Measurements from ENCODE around the gene NEURL3. TPM values are rescaled to one million over a fixed set of nuclear protein-coding genes. Genes with fewer than 3 reads are reported as not detected.

Gene NEURL3
- total RNA-seq, 1 donor from 2014 or later, result not detected

DNA sequence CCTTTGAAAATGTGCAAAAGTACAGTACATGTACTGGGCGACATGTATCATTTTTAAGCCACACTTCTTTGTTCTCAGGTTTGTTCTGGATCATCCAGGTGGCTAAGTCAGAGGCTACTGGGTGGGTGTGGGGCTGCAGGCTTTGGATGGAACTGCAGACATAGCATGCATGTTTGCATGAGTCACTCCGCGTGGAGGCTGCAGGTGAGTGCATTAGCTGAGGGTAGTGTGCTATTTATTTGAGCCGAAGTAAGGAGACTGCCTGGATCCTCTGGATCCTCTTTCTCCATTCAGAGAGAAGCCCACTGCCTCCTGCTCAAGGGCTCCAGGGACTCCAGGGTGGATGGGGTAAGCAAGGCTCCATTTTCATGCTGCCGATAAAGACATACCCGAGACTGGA is 9.4 kb upstream of the NEURL3 start:
- peak; percentile 24 for DNase-seq (ENCODE audit: low spot score)
- intact Hi-C loops (cut with DNase I), result no loop called here

DNA sequence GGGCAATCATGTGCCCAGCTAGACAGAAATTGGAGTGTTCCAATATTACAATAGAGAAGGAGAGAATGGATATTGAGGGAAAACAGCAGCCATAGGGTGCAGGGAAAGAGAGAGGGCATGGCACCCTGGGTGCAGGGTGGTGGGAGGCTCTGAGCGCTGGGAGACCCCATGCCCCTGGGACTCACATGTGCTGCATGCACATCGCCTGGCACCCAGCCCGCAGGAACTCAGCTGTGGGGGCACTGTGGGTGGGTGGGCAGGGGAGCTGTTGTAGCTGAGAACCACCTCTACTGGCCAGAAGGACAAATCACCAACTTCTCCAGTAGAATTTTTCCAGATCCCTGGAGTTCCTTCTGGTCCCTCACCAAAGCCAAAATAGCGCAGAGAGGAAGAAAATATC is 7.2 kb upstream of the NEURL3 start:
- DNase-seq (ENCODE audit: low spot score), result peak; percentile 10
- intact Hi-C loops (cut with DNase I), result no loop called here

DNA sequence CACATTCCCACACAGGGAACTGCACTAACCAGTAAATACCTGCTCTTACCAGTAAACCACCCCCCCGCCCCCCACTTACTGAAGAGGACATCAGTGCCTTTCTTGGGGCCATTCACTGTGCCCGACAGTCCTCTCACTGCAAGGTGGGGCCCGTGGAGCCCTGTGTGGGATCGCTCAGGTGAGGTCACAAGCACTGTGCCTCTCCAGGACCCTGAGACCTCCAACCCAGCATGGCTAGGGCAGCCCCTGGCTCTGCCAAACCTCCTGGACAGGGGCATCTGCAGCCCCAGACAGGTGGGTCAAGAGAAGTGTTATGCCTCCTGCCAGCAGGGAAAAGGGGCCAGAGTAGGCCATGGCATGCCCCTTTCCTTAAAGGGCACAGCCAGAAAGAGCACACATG is 6.7 kb upstream of the NEURL3 start:
- intact Hi-C loops (cut with DNase I), result no loop called here
- peak; percentile 17 for DNase-seq (ENCODE audit: low spot score)

DNA sequence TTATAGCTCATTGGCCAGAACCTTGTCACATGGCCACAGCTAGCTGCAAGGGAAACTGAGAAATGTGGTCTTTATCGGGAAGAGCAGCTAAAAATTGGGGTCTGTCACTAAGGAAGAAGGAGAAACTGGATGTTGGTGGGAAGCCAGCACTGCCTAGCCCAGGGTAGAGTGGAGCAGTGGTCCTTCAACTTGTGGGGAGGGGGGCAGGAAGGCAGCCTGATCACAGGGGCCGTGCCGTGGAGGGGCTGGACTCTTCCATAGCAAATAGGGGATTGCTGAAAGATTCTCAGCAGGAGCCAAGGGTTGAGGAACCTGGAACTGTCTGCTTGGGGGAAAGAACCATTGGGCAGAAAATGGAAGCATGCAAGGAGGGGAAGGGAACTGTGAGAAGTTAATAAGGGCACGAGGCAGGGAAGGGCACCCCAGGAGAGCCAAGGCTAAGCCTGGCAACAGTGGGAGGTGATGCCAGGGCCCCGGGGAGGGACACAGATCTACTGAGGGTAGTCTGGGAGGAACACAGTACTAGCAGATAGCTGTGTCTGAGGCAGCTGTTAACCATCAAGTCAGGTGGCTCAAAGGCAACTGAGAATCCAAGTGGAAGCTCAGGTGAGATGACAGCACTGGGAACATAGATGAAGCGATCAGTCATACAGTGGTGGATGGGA is 5.9 kb upstream of the NEURL3 start:
- intact Hi-C loops (cut with DNase I), result no loop called here
- DNase-seq (ENCODE audit: low spot score), result peak; percentile 19

DNA sequence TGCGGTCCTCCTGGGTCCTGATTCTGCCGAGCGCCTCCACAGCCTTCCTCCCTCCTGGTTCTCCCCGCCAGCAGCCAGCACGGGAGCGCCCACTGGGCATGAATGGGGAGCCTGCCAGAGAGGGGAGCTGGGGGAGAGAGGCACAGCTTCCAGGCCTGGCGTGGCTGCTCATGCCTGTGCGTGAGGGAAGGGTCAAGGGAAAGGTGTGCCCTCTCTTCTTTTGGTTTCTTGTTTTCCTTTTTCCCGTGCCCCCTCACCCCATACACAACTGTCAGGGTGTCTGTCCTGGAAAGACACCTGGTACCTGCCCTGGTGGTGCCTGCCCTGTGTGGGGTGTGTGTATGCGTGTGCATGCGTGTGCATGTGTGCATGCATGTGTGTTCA is 4.7 kb upstream of the NEURL3 start:
- intact Hi-C loops (cut with DNase I), result loop anchor here (1.0 to 10.0 kb wide), 5 partner anchors 43 to 375 kb away; partner anchors contain the start of genes ASTL and SNRNP200
- no peak for DNase-seq (ENCODE audit: low spot score)

DNA sequence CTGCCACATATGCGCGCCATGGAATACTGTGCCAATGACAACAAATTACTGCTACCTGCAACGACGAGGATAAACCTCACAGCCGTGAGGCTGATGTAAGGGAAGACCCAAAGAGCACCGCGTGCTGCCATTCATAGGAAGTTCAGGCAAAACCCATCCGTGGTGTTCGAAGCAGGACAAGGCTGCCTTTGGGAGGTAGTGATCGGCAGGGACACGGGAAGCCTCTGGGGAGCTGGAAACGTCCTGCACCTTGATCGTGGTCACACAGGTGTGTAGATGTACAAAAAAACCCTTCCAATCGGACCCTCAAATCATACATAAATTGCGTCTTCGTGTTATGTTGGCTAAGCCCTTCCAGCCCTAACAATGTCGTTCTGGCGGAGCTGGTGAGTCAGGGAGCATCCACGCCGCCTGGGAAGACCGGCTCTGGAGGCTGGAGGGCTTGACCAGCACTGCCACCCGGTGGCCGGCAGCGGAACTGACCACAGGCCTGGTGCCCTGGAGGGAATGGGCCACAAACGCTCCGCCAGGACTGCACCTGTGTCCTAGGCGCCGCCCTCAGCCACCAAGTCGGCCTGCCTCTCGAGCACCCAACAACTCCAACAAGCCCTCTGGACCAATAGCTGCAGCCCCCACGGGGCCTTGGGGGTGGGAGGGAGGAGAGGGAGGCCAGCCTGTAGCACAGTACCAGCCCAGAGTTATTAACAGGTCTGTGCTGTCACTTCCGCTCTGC is 4.1 kb upstream of the NEURL3 start:
- intact Hi-C loops (cut with DNase I), result loop anchor here (1.0 to 10.0 kb wide), 5 partner anchors 44 to 374 kb away; partner anchors contain the start of genes ASTL and SNRNP200
- DNase-seq (ENCODE audit: low spot score), result peak; percentile 94

DNA sequence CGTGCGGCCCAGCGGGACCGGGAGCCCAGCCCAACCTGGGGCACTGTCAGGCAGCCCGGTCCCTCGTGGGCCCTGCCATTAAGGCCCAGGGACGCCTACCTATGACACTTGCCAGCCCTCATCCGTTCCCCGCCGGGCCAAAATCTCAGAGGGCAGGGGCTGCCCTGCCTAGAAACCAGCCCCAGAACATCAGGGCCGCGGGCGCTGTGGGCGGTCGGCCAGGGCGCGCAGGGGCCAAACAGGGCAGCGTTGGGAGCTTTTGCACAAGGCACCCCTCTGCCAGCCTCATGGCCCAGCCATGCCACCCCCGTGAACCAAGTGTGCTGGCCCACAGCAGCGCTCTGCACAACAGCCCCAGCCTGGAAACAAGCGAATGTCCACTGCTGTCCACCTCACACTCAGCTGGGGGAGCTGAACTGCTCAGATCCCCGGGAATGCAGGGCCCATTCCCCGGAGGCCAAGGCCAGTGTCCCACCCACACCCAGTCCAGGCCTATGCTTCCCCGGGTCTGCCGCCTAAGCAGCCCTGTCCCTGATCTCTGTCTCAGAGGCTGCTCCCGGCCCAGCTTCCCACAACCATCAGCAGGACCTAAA is 3.5 kb upstream of the NEURL3 start:
- peak; percentile 72 for DNase-seq (ENCODE audit: low spot score)
- intact Hi-C loops (cut with DNase I), result loop anchor here (1.0 to 10.0 kb wide), 5 partner anchors 44 to 374 kb away; partner anchors contain the start of genes ASTL and SNRNP200

DNA sequence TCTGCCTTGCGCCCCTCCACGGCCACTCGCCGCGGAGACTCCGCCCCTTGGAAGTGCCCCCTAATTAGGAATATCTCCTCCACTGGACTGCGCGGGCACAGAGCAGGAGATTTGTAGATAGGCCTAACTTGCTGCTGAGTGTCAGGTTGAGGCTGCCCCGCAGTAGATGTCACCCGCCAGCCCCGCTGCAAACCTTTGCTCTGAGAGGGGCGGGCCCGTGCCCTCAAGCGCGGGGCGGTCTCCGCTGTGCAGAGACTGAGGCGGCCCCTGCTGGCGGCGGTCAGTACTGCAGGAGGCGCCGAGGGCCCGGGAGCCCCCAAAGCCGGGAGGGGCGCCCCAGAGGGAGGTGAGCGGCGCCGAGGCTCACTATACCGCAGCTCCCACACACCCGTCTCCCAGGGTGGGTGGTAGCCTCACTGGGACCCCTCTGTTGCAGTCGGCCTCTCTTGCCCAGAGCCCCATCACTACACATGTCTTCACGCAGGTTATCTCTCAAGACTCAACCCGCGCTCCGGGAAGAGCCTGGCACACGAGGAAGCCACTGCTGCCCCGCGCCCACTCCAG is 2.9 kb upstream of the NEURL3 start:
- intact Hi-C loops (cut with DNase I), result loop anchor here (2.0 to 10.0 kb wide), 4 partner anchors 45 to 373 kb away; partner anchors contain the start of genes ASTL and SNRNP200
- peak; percentile 85 for DNase-seq (ENCODE audit: low spot score)

DNA sequence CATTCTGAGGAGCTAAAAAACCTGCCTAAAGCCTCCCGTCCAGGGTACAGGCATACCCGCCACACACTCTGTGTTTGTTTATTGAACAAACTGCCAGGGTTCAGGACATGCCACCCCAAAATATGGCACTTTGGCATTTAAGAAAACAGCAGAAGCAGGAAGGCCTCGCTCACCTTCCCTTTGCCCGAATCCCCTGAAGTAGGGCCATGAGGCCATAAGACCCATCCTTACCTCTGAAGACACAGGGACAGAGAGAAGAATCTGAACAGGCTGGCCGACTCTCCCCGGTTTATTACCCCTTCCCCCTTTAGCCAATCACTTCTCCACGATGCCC is 1.7 kb upstream of the NEURL3 start:
- DNase-seq (ENCODE audit: low spot score), result peak; percentile 31
- intact Hi-C loops (cut with DNase I), result loop anchor here (5.0 to 10.0 kb wide), 3 partner anchors 160 to 372 kb away; partner anchors contain the start of genes ASTL and SNRNP200

DNA sequence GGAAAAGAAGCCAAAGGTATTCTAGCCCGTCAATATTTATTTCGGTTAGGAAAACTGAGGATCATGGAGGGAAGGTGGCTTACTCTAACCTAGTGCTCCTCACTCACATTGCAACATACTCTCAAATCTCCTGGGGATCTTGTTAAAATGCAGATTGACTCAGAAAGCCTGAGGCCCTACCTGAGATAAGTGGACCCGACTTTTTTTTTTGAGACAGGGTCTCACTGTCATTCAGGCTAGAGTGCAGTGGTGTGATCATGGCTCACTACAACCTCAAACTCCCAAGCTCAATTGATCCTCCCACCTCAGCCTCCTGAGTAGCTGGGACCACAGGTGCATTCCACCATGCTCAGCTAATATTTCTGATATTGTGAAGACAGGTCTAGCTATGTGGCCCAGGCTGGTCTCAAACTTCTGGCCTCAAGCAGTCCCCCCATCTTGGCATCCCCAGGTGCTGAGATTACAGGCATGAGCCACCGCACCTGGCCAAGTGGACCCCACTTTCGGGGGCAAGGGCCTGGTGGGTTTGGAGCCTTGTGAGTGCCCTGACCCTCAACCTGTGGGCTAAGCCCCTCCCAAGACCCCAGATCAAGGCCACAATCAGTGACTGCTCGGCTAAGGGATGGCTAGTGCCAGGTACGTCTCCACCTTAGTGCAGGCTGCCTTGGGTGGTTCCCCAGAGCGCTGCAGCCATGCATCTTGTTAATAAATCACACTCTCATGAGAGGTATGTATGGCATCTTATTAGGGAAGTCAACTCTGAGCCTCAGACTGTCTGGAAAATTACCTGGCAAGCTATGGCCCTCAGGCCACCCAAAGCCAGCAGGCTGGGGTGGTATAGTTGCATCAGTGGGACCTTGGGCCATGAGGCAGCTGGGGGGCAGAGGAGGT is 1.1 kb upstream of the NEURL3 start:
- DNase-seq (ENCODE audit: low spot score), result no peak
- intact Hi-C loops (cut with DNase I), result loop anchor here (5.0 to 10.0 kb wide), 3 partner anchors 159 to 371 kb away; partner anchors contain the start of genes ASTL and SNRNP200

DNA sequence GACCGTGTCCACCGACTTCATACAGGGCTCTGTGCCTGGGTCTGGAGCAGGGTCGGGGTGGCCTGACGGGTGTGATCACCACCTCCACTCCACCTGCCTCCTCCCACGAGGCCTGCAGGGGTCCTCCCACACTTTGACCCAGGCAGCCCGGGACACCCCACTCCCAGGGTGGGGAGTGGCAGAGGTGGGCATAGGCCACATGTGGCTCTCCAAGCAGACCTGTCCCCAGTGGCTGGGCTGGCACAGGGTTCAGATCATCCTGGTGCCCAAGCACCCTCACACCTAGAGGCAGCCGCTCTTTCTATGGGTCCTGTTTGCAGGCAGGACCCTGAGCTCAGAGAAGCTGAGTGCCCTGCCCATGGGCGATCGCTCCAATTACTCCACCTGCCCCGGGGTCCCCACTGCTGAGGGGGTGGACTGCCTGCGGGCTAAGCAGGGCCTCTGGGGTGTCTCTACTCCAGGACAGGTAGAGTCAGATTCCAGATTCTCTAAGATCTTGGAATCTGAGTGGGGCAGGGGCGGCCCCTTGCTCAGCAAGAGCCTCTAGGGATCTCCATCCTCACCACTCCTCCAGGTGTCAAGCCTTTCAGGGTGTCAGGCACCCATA is 1.4 kb downstream of the NEURL3 start:
- no peak for DNase-seq (ENCODE audit: low spot score)
- intact Hi-C loops (cut with DNase I), result loop anchor here (10.0 kb wide), 1 partner anchor 369 kb away; the partner anchor contains the start of gene ASTL

DNA sequence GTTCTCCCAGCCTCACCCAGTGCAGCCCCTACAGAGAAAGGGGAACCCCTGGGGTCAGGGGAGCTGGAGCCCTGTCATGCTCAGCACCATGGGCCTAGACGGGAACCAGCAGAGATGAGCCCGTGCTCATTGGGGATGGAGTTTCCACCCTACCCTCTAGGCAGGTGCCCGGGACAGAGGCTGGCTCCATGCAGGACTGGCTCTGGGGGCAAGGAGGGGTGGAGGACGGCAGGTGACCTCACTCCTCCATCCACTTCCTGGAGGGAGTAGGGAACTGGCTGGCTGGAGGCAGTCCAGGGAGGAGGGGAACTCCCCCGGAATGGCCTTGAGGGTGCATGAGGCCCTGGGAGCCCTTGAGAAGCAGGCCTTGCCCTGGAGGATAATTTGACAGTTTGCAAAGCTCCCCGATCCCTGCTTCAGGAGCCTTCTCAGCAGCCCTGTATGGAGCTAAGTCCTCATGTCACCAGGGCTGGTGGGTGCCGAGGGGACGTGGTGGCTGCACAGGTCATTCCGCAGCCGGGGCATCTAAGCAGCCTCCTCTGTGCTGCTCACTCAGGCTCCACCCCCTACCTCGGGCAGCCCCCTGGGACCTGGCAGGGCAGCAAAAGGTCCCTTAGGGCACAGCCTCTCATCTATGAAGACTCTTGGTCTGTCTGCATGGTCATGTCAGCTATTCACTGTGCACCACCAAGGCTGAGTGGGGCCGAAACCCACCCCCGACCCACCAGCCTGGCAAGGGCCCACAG is 2.1 kb downstream of the NEURL3 start:
- intact Hi-C loops (cut with DNase I), result loop anchor here (10.0 kb wide), 1 partner anchor 368 kb away; the partner anchor contains the start of gene ASTL
- DNase-seq (ENCODE audit: low spot score), result no peak

DNA sequence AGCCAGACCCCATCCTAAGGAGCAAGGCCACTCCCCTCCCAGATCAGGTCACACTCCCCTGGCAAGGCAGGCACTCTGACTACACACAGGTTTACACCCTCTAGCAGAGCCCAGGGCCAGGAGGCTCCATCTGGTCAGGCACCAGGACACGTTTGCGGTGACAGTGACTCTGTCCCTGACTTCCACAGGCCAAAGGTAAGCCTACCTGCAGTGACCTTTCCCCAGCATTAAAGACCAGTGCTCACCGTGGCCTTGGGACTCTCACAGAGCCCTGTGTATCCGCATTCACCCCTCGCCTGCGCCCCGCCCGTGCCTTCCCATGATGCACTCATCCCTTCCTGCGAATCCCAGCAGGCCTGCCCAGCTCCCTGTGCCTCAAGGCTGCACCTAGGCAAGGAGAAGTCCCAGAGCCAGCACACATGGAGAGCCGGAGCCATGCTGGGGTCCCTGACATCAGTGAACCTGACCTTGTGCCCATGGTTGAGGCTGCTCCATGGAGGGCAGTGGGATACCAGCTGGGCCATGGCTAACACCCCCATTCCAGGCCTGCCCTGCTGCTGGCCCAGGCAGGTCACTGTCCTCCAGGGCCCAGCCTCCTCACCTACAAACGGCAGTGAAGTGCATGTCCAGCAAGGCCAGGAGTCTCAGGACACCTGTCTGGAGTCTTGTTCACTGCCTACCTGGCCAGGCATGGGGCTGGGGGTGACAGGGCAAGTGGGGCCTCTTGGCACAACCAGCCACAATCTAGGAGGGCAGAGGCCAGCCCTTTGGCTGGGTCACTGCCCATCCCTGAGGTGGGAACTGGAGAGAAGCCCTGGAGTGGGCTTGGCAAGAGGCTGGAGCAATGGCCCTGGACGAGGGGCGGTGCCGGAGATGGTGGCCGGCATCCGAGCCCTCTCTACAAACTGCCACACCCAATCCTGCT is 3.0 kb downstream of the NEURL3 start:
- intact Hi-C loops (cut with DNase I), result loop anchor here (10.0 kb wide), 1 partner anchor 367 kb away; the partner anchor contains the start of gene ASTL
- no peak for DNase-seq (ENCODE audit: low spot score)

DNA sequence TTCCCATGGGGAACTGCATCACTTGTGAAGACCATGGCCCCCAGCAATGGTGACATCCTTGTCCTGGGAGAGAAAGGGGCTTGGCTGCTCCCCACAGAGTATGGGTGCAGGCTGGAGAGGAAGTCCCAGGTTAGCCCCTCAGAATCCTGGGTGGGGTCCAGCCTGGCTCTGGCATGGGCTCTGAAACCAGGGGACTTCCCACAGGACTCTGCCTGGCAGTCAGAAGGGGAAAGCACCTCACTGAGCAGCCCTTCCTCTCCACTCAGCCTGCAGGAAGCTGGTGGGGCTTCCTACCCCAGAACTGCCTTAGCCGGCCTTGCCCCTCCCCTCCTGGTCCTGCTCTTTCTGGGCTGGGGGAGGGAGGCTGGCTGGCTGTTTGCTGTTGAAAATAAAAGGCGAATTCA is 3.7 kb downstream of the NEURL3 start:
- no peak for DNase-seq (ENCODE audit: low spot score)
- intact Hi-C loops (cut with DNase I), result loop anchor here (10.0 kb wide), 1 partner anchor 367 kb away; the partner anchor contains the start of gene ASTL

DNA sequence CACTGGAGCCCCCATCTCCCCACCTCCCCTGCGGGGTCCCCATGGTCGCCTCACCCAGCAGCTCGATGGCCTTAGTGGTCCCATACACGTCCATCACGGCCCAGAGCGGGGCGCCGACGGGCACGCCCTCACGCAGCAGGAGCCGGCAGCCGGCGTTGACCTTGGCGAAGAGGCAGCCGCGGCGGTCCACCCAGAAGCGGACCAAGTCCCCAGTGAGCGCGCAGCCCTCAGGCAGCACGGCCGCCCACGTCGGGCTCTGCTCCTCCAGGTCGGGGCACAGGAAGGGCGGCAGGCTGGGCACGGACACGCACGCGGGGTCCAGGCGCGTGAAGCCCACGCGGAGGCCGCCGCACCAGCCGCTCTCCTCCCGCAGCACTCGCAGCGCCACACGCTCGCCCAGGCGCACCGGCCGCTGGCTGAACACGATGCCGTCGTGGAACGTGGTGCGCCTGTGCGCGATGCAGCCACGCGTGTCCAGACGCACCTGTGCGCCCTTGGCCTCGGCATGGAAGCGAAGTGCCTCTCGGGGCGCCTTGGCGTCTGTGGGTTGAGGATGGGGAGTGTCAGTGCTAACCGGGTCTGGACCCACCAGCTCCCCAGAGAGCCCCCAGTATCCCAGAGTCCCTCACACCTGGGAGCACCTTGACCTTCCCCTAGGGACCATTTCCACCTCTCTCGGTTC is 4.6 kb downstream of the NEURL3 start:
- intact Hi-C loops (cut with DNase I), result loop anchor here (10.0 kb wide), 1 partner anchor 366 kb away; the partner anchor contains the start of gene ASTL
- DNase-seq (ENCODE audit: low spot score), result no peak
